IMR-90 (cell line): Measurements from ENCODE around the gene DMXL1. TPM values are rescaled to one million over a fixed set of nuclear protein-coding genes. Genes with fewer than 3 reads are reported as not detected.

Source experiments
- ATAC-seq: fragments of 200-7000 bp; cut with Tn5 transposase; 2 replicates; pipeline ENCODE4 v1.9.1; 2020; ENCODE audit warnings: low read depth, mild to moderate bottlenecking, moderate library complexity
- BruUV-seq: library from RNA; stranded (reverse); fragments of 400-500 nt; replicated peaks from 2 replicates; lab custom pipeline; 2021; lab: Mats Ljungman, UMichigan
- CTCF ChIA-PET: fragments of 300-600 bp; formaldehyde crosslinking; extraction: SDS; loops from one replicate; lab custom pipeline; 2021; ENCODE audit warnings: antibody characterized with exemption; lab: Yijun Ruan, JAX
- POLR2A ChIA-PET: fragments of 300-600 bp; sonication (Branson Sonifier 250); formaldehyde crosslinking; loops from one replicate; lab custom pipeline; 2022; ENCODE audit warnings: antibody characterized with exemption; ENCODE audit not compliant: unreplicated experiment; lab: Charles Lee
- DNase-seq: peaks from one replicate; pipeline ENCODE4 v3.0.0; 2013
- H2AFZ ChIP-seq: replicated peaks from 2 replicates; pipeline ENCODE3; 2013; ENCODE audit warnings: low read length, mild to moderate bottlenecking; ENCODE audit not compliant: poor library complexity
- H2AK5ac ChIP-seq: 2 replicates; pipeline ENCODE4 v1.6.1; 2013; ENCODE audit warnings: low read depth, low read length, inconsistent platforms
- H2AK9ac ChIP-seq: replicated peaks from 2 replicates; pipeline ENCODE3; 2013; ENCODE audit warnings: mild to moderate bottlenecking, low read depth, low read length, moderate library complexity; ENCODE audit not compliant: poor library complexity
- H2BK120ac ChIP-seq: 2 replicates; pipeline ENCODE4 v1.6.1; 2013; ENCODE audit warnings: low read depth, low read length, inconsistent platforms
- H2BK15ac ChIP-seq: 3 replicates; pipeline ENCODE4 v1.6.1; 2013; ENCODE audit warnings: low read depth, low read length, inconsistent platforms
- H2BK20ac ChIP-seq: 2 replicates; pipeline ENCODE4 v1.6.1; 2013; ENCODE audit warnings: low read depth, mild to moderate bottlenecking, inconsistent platforms, low read length, moderate library complexity
- H2BK5ac ChIP-seq: 2 replicates; pipeline ENCODE4 v1.6.1; 2013; ENCODE audit warnings: mild to moderate bottlenecking, low read depth, low read length, inconsistent platforms; ENCODE audit not compliant: poor library complexity, severe bottlenecking
- H3K14ac ChIP-seq: replicated peaks from 2 replicates; pipeline ENCODE4 v1.6.1; 2013; ENCODE audit warnings: low read depth, low read length, inconsistent platforms
- H3K18ac ChIP-seq: 2 replicates; pipeline ENCODE4 v1.6.1; 2013; ENCODE audit warnings: low read depth, low read length, control low read depth
- H3K23ac ChIP-seq: 2 replicates; pipeline ENCODE4 v1.6.1; 2013; ENCODE audit warnings: low read depth, low read length, inconsistent platforms
- H3K27ac ChIP-seq: 2 replicates; pipeline ENCODE4 v1.5.1; 2013; ENCODE audit warnings: mild to moderate bottlenecking, control low read depth, low read length; ENCODE audit not compliant: insufficient read depth
- H3K27me3 ChIP-seq: 2 replicates; pipeline ENCODE4 v1.6.1; 2013; ENCODE audit warnings: low read length; ENCODE audit not compliant: control insufficient read depth, insufficient read depth
- H3K36me3 ChIP-seq: 2 replicates; pipeline ENCODE4 v1.6.1; 2013; ENCODE audit warnings: low read length, mixed read lengths; ENCODE audit not compliant: control insufficient read depth, insufficient read depth
- H3K4ac ChIP-seq: 2 replicates; pipeline ENCODE4 v1.6.1; 2013; ENCODE audit warnings: low read depth, low read length, inconsistent platforms
- H3K4me1 ChIP-seq: 2 replicates; pipeline ENCODE4 v1.6.1; 2013; ENCODE audit warnings: low read length, mixed read lengths; ENCODE audit not compliant: control insufficient read depth, insufficient read depth
- H3K4me2 ChIP-seq: 2 replicates; pipeline ENCODE4 v1.6.1; 2013; ENCODE audit warnings: low read depth, mild to moderate bottlenecking, control low read depth, low read length, moderate library complexity
- H3K4me3 ChIP-seq: 2 replicates; pipeline ENCODE4 v1.5.1; 2013; ENCODE audit warnings: low read depth, mild to moderate bottlenecking, control low read depth, low read length, moderate library complexity; ENCODE audit not compliant: insufficient read depth
- H3K56ac ChIP-seq: 2 replicates; pipeline ENCODE4 v1.6.1; 2013; ENCODE audit warnings: low read length, inconsistent platforms; ENCODE audit not compliant: insufficient read depth; ENCODE audit errors: extremely low read depth
- H3K79me1 ChIP-seq, 2 experiments: 2 replicates each; pipeline ENCODE4 v1.6.1; 2013; ENCODE audit warnings: low read length in 2 of 2, inconsistent platforms in 1 of 2, low read depth in 1 of 2
- H3K9ac ChIP-seq: 2 replicates; pipeline ENCODE4 v1.6.1; 2013; ENCODE audit warnings: low read depth, low read length, control low read depth
- H3K9me1 ChIP-seq: 2 replicates; pipeline ENCODE4 v1.6.1; 2013; ENCODE audit warnings: low read length, inconsistent platforms; ENCODE audit not compliant: insufficient read depth
- H3K9me3 ChIP-seq: 2 replicates; pipeline ENCODE4 v1.6.1; 2013; ENCODE audit warnings: low read length; ENCODE audit not compliant: control insufficient read depth, insufficient read depth
- H4K20me1 ChIP-seq: 2 replicates; pipeline ENCODE4 v1.6.1; 2013; ENCODE audit warnings: low read length, inconsistent platforms; ENCODE audit not compliant: insufficient read depth
- H4K5ac ChIP-seq: 2 replicates; pipeline ENCODE4 v1.6.1; 2013; ENCODE audit warnings: mild to moderate bottlenecking, low read depth, low read length, control low read depth
- H4K8ac ChIP-seq, 2 experiments: 2 replicates each; pipeline ENCODE4 v1.6.1; 2013; ENCODE audit warnings: low read depth in 2 of 2, low read length in 2 of 2, control low read depth in 1 of 2, inconsistent platforms in 1 of 2
- H4K91ac ChIP-seq: 2 replicates; pipeline ENCODE4 v1.6.1; 2013; ENCODE audit warnings: low read depth, low read length, inconsistent platforms; ENCODE audit not compliant: insufficient read depth
- CHD1 ChIP-seq: IDR thresholded peaks from 2 replicates; pipeline ENCODE4 v1.6.1; 2012; ENCODE audit warnings: low read depth, low read length, improper control_type of control experiment
- MAFK ChIP-seq: IDR thresholded peaks from 2 replicates; pipeline ENCODE4 v1.6.1; 2012; ENCODE audit warnings: low read depth, low read length, improper control_type of control experiment
- POLR2A ChIP-seq: IDR thresholded peaks from 2 replicates; pipeline ENCODE4 v1.6.1; 2012; ENCODE audit warnings: mild to moderate bottlenecking, low read depth, low read length
- RAD21 ChIP-seq: IDR thresholded peaks from 2 replicates; pipeline ENCODE4 v1.6.1; 2012; ENCODE audit warnings: low read length, improper control_type of control experiment
- RCOR1 ChIP-seq: IDR thresholded peaks from 2 replicates; pipeline ENCODE4 v1.6.1; 2012; ENCODE audit warnings: mild to moderate bottlenecking, low read length, improper control_type of control experiment; ENCODE audit not compliant: insufficient replicate concordance
- RFX5 ChIP-seq: IDR thresholded peaks from 2 replicates; pipeline ENCODE4 v1.8.0; 2012; ENCODE audit warnings: low read depth, mild to moderate bottlenecking, low read length, moderate library complexity
- SMC3 ChIP-seq: fragments of 150-350 bp; IDR thresholded peaks from 2 replicates; pipeline ENCODE4 v1.6.1; 2016; ENCODE audit warnings: low read depth, mild to moderate bottlenecking, antibody characterized with exemption, low read length, moderate library complexity
- WGBS, 2 experiments: methylation state at CpG; one replicate each; pipeline versions ENCODE4 v1.1.5 to v1.1.7; 2013; ENCODE audit warnings: missing lambda C conversion rate in 2 of 2; ENCODE audit not compliant: insufficient read length in 1 of 2; ENCODE audit errors: extremely low coverage in 2 of 2; 5-methylcytosine and 5-hydroxymethylcytosine counted together
- dilution Hi-C: fragments of 300-500 bp; cut with HindIII; formaldehyde crosslinking; loops from one replicate; pipeline ENCODE4 v1.14.3; 2018; ENCODE audit warnings: low sequenced_read_pairs; ENCODE audit not compliant: unreplicated experiment
- in situ Hi-C: fragments of 300-500 bp; cut with MboI; formaldehyde crosslinking; loops from 3 replicates; pipeline ENCODE4 v1.14.3; 2019; ENCODE audit warnings: low sequenced_read_pairs, inconsistent platforms, mixed read lengths
- intact Hi-C: fragments of 100-400 bp; cut with micrococcal nuclease; formaldehyde crosslinking; loops from 2 replicates; pipeline ENCODE4 v1.10.0; 2022
- polyA plus RNA-seq, 3 experiments: library from polyadenylated mRNA; depleted of rRNA; stranded (reverse); fragments of >200 nt; gene quantifications; 2 replicates each; pipeline ENCODE4 v1.2.3, GENCODE V29; 2012; ENCODE audit warnings: low replicate concordance in 1 of 3
- total RNA-seq: library from RNA; depleted of rRNA; stranded (reverse); fragments of >200 nt; gene quantifications from 2 replicates; pipeline ENCODE4 v1.2.3, GENCODE V29; 2012
- TF ChIP-seq, protein P1 (sequence below): conservative IDR thresholded peaks from 2 replicates; pipeline ENCODE4 v1.5.1; 2012; ENCODE audit warnings: mild to moderate bottlenecking, low read depth, low read length, improper control_type of control experiment

DMXL1 gene
- total and polyA plus RNA-seq, 2 of the 4 experiments (the other 2 are of a cell fraction) = 8.1 to 21.5 TPM

DNA sequence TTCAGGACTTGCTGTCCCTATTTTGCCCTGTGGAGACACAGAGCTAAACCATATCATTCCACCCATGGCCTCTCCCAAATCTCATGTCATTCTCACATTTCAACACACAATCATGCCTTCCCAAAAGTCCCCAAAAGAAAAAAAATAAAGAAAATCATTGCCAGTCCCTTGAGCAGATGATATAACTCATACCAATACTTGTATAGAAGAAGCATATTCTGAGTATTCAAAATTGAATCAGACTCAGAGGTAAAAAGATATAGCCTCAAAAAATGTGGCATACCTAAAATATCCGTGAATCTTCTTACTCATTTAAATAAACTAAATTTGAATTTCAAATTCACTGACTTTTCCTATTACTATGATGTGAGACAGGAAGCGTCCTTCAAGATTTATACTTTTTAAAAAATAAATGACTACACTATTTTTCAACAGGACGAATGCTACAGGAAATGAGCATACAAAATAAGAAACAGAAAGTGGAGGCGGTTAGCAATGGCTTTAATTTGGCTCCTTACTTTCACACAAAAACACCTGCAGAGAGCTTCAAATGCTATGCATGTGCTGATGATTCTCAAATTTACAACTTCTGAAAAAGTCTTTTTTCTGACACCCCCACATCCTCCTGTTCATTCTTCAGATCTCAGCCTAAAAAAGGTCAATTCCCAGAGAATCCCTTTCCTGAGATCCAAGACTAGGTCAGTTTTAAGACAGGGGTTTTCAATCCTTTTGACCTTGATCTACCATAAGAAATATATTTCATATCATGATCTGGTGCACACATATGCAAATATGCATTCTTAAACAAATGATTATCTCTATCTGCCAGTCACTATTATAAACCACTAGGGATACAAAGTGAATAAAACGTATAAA lies 39.6 kb upstream of the DMXL1 start:
- DNase-seq (no peak), ATAC-seq (no peak)
- no peak overlapping the region for H4K91ac ChIP-seq
- no peak overlapping the region for H2AK9ac ChIP-seq
- H3K27me3 ChIP-seq = no peaks in the 10 kb centered on the region
- no peak overlapping the region for H3K4me3 ChIP-seq
- no peak overlapping the region for H3K4me2 ChIP-seq
- H3K36me3 ChIP-seq = no peaks in the 10 kb centered on the region
- intact Hi-C loops (no loop called here), dilution Hi-C loops (no loop called here), in situ Hi-C loops (no loop called here)
- no TSS peak for BruUV-seq
- ChIA-PET CTCF (no interaction called here), POLR2A (no interaction called here)
- no peak overlapping the region for H4K8ac ChIP-seq
- no peaks in the 10 kb centered on the region for H3K79me1 ChIP-seq
- H4K5ac ChIP-seq = no peak overlapping the region
- H3K4me1 ChIP-seq = no peaks in the 10 kb centered on the region
- no peak overlapping the region for H2BK120ac ChIP-seq
- no peak overlapping the region for H2BK20ac ChIP-seq
- H3K23ac ChIP-seq = no peak overlapping the region
- no peak overlapping the region for H3K27ac ChIP-seq
- no peak overlapping the region for H2AFZ ChIP-seq
- no peaks in the 10 kb centered on the region for H3K9me1 ChIP-seq
- H3K9me3 ChIP-seq = no peaks in the 10 kb centered on the region
- H2BK15ac ChIP-seq = no peak overlapping the region
- no peak overlapping the region for H2BK5ac ChIP-seq
- H3K9ac ChIP-seq = no peak overlapping the region
- H3K18ac ChIP-seq = no peak overlapping the region
- no peak overlapping the region for H3K14ac ChIP-seq
- TF ChIP-seq CHD1 (no peak), RFX5 (no peak), RAD21 (no peak), SMC3 (no peak), POLR2A (no peak), RCOR1 (no peak), MAFK (no peak)
- TF ChIP-seq, protein P1, sequence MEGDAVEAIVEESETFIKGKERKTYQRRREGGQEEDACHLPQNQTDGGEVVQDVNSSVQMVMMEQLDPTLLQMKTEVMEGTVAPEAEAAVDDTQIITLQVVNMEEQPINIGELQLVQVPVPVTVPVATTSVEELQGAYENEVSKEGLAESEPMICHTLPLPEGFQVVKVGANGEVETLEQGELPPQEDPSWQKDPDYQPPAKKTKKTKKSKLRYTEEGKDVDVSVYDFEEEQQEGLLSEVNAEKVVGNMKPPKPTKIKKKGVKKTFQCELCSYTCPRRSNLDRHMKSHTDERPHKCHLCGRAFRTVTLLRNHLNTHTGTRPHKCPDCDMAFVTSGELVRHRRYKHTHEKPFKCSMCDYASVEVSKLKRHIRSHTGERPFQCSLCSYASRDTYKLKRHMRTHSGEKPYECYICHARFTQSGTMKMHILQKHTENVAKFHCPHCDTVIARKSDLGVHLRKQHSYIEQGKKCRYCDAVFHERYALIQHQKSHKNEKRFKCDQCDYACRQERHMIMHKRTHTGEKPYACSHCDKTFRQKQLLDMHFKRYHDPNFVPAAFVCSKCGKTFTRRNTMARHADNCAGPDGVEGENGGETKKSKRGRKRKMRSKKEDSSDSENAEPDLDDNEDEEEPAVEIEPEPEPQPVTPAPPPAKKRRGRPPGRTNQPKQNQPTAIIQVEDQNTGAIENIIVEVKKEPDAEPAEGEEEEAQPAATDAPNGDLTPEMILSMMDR = no peak
- WGBS, 2 experiments = 100% methylated on average over 1 of the region's 5 CpGs; no CpG with 5 or more reads in 1 of the 2 experiments
- H3K56ac ChIP-seq = no peak overlapping the region
- H4K20me1 ChIP-seq = no peaks in the 10 kb centered on the region
- no peak overlapping the region for H2AK5ac ChIP-seq
- no peak overlapping the region for H3K4ac ChIP-seq
